Esophagus muscularis mucosa (tissue), 4 donors: ENCODE results near the gene HSF4.

Source experiments
- EP300 ChIP-seq: sonication (generic); formaldehyde crosslinking; IDR thresholded peaks from one replicate; pipeline ENCODE4 v1.6.1; 2017; ENCODE audit warnings: antibody characterized with exemption
- POLR2A ChIP-seq: fragments of 450-650 bp; IDR thresholded peaks from one replicate; pipeline ENCODE4 v1.6.1; 2017; ENCODE audit warnings: antibody characterized with exemption, moderate library complexity, mild to moderate bottlenecking, low read depth
- POLR2AphosphoS5 ChIP-seq, 2 donors: sonication (generic); formaldehyde crosslinking; IDR thresholded peaks; one replicate each; pipeline ENCODE4 v1.6.1; 2017; ENCODE audit warnings: antibody characterized with exemption in 2 of 2
- TF ChIP-seq, protein P1 (sequence below), 3 experiments: fragments of 200-600 bp in 2 of 3; fragments of 450-650 bp in 1 of 3; sonication (generic) in 2 of 3; IDR thresholded peaks; one replicate each; pipeline ENCODE4 v1.5.1; 2017 to 2019; ENCODE audit warnings: antibody characterized with exemption in 3 of 3, mild to moderate bottlenecking in 2 of 3, moderate library complexity in 1 of 3

DNA sequence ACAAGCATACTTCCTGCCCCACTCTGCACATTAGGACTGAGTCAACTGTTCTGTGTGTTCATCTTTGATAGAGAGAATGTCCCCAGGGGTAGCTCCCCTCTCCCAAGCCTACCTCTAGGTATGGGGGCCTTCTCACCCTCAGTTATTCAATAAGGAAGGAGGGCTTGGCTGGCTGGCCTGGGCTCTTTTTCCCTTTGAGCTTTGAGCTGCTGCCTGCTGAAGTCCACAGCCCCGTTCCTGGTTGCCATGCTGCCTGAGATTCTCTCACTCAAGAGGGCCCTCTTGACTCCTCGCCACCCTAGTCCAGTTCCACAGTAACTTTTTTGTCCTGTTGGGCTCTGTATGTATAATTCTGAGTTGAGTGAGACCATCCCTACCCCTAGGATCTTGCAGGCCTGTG, 18.8 kb upstream of the HSF4 start:
- TF ChIP-seq POLR2A (no peak), EP300 (no peak), POLR2AphosphoS5 (IDR thresholded peaks at IDR 0.05) (no peak)
- TF ChIP-seq, protein P1, sequence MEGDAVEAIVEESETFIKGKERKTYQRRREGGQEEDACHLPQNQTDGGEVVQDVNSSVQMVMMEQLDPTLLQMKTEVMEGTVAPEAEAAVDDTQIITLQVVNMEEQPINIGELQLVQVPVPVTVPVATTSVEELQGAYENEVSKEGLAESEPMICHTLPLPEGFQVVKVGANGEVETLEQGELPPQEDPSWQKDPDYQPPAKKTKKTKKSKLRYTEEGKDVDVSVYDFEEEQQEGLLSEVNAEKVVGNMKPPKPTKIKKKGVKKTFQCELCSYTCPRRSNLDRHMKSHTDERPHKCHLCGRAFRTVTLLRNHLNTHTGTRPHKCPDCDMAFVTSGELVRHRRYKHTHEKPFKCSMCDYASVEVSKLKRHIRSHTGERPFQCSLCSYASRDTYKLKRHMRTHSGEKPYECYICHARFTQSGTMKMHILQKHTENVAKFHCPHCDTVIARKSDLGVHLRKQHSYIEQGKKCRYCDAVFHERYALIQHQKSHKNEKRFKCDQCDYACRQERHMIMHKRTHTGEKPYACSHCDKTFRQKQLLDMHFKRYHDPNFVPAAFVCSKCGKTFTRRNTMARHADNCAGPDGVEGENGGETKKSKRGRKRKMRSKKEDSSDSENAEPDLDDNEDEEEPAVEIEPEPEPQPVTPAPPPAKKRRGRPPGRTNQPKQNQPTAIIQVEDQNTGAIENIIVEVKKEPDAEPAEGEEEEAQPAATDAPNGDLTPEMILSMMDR (IDR thresholded peaks at IDR 0.05), result no peak
